ENCODE results near the gene XNDC1N.

DNA sequence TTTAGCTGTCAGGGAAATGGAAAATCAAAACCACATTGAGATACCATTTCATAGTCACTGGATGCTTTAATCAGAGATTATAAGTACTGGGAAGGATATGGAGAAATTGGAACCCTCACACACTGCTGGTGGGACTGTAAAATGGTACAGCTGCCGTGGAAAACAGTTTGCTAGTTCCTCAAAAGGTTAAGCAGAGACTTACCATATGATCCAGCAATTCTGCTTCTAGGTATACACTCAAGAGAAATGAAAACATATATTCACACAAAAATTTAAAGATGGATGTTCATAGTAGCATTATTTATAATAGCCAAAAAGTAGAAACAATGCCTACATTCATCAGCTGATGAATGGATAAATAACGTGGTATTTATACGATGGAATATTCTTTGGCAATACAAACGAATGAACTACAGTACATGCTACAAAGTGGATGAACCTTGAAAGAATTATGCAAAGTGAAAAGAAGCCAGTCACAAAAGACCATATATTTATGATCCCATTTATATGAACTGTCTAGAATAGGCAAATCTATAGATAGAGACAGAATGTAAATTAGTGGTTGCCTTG lies 23.4 kb upstream of the XNDC1N start:
- TF ChIP-seq, protein P1, sequence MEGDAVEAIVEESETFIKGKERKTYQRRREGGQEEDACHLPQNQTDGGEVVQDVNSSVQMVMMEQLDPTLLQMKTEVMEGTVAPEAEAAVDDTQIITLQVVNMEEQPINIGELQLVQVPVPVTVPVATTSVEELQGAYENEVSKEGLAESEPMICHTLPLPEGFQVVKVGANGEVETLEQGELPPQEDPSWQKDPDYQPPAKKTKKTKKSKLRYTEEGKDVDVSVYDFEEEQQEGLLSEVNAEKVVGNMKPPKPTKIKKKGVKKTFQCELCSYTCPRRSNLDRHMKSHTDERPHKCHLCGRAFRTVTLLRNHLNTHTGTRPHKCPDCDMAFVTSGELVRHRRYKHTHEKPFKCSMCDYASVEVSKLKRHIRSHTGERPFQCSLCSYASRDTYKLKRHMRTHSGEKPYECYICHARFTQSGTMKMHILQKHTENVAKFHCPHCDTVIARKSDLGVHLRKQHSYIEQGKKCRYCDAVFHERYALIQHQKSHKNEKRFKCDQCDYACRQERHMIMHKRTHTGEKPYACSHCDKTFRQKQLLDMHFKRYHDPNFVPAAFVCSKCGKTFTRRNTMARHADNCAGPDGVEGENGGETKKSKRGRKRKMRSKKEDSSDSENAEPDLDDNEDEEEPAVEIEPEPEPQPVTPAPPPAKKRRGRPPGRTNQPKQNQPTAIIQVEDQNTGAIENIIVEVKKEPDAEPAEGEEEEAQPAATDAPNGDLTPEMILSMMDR (IDR thresholded peaks at IDR 0.05), result no peak
- no peak for TF ChIP-seq RCOR1 (IDR thresholded peaks at IDR 0.05; ENCODE audit: low read depth, low read length)
- no peak for TF ChIP-seq GATA3 (IDR thresholded peaks at IDR 0.05; ENCODE audit: borderline replicate concordance)
- TF ChIP-seq, protein P2, sequence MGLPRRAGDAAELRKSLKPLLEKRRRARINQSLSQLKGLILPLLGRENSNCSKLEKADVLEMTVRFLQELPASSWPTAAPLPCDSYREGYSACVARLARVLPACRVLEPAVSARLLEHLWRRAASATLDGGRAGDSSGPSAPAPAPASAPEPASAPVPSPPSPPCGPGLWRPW (IDR thresholded peaks at IDR 0.05), result no peak
- no peak for TF ChIP-seq RNF2 (IDR thresholded peaks at IDR 0.05; ENCODE audit: borderline replicate concordance, low read depth)
- TF ChIP-seq, protein P3, sequence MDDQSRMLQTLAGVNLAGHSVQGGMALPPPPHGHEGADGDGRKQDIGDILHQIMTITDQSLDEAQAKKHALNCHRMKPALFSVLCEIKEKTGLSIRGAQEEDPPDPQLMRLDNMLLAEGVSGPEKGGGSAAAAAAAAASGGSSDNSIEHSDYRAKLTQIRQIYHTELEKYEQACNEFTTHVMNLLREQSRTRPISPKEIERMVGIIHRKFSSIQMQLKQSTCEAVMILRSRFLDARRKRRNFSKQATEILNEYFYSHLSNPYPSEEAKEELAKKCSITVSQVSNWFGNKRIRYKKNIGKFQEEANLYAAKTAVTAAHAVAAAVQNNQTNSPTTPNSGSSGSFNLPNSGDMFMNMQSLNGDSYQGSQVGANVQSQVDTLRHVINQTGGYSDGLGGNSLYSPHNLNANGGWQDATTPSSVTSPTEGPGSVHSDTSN (IDR thresholded peaks at IDR 0.05), result no peak

Measured in A549 (cell line).